Keratinocyte (primary cell): ENCODE results near the gene SLC25A19. TPM values are rescaled to one million over a fixed set of nuclear protein-coding genes. Genes with fewer than 3 reads are reported as not detected.

Source experiments
- DNase-seq: peaks from one replicate; pipeline ENCODE4 v3.0.0-alpha.2; 2011; ENCODE audit warnings: low read depth, missing footprints, low spot score
- FAIRE-seq: peaks from 2 replicates; lab custom pipeline; 2011; peaks lifted over from hg19 to GRCh38; lab: Jason Lieb, UNC
- H2AFZ ChIP-seq: 2 replicates; pipeline ENCODE4 v1.6.0; 2012; ENCODE audit warnings: low read length, control low read depth, inconsistent platforms; ENCODE audit not compliant: control insufficient read depth
- H3K27ac ChIP-seq: 2 replicates; pipeline ENCODE4 v1.5.1; 2011; ENCODE audit warnings: low read length; ENCODE audit not compliant: control insufficient read depth, insufficient read depth
- H3K27me3 ChIP-seq: 3 replicates; pipeline ENCODE4 v1.6.0; 2011; ENCODE audit warnings: low read length; ENCODE audit not compliant: control insufficient read depth, insufficient read depth; ENCODE audit errors: extremely low read depth
- H3K36me3 ChIP-seq, 2 experiments: 2 replicates in 1 of 2; 3 replicates in 1 of 2; pipeline ENCODE4 v1.5.1; 2011; ENCODE audit warnings: low read length in 2 of 2, mild to moderate bottlenecking in 1 of 2; ENCODE audit not compliant: control insufficient read depth in 2 of 2, insufficient read depth in 2 of 2; ENCODE audit errors: extremely low read depth in 1 of 2
- H3K4me1 ChIP-seq: 3 replicates; pipeline ENCODE4 v1.5.1; 2011; ENCODE audit warnings: low read length; ENCODE audit not compliant: control insufficient read depth, insufficient read depth; ENCODE audit errors: extremely low read depth
- H3K4me2 ChIP-seq: 3 replicates; pipeline ENCODE4 v1.6.0; 2011; ENCODE audit warnings: low read depth, low read length; ENCODE audit not compliant: control insufficient read depth, insufficient read depth; ENCODE audit errors: extremely low read depth
- H3K4me3 ChIP-seq, 3 experiments: fragments of 200-600 bp in 1 of 3; sonication (generic) in 1 of 3; 2 replicates in 2 of 3; 3 replicates in 1 of 3; pipeline ENCODE4 v1.5.1; 2011 to 2016; ENCODE audit warnings: low read length in 3 of 3, mild to moderate bottlenecking in 3 of 3, control low read depth in 2 of 3, inconsistent platforms in 1 of 3, low read depth in 1 of 3, mixed read lengths in 1 of 3, mixed run types in 1 of 3, moderate library complexity in 1 of 3; ENCODE audit not compliant: control insufficient read depth in 2 of 3, insufficient read depth in 2 of 3; ENCODE audit errors: extremely low read depth in 1 of 3
- H3K79me2 ChIP-seq: 2 replicates; pipeline ENCODE4 v1.6.0; 2012; ENCODE audit warnings: low read length; ENCODE audit not compliant: control insufficient read depth, insufficient read depth
- H3K9ac ChIP-seq: 3 replicates; pipeline ENCODE4 v1.6.0; 2011; ENCODE audit warnings: low read length; ENCODE audit not compliant: control insufficient read depth, insufficient read depth; ENCODE audit errors: extremely low read depth
- H3K9me1 ChIP-seq: 3 replicates; pipeline ENCODE4 v1.6.0; 2011; ENCODE audit warnings: low read length; ENCODE audit not compliant: control insufficient read depth, insufficient read depth; ENCODE audit errors: extremely low read depth
- H3K9me3 ChIP-seq: 2 replicates; pipeline ENCODE4 v1.5.1; 2012; ENCODE audit warnings: low read depth, low read length; ENCODE audit not compliant: control insufficient read depth
- H4K20me1 ChIP-seq: 3 replicates; pipeline ENCODE4 v1.6.0; 2011; ENCODE audit warnings: low read length; ENCODE audit not compliant: control insufficient read depth, insufficient read depth; ENCODE audit errors: extremely low read depth
- CTCF ChIP-seq, 3 experiments: IDR thresholded peaks in 1 of 3; conservative IDR thresholded peaks in 1 of 3; optimal IDR thresholded peaks in 1 of 3; 2 replicates in 2 of 3; 3 replicates in 1 of 3; pipeline versions ENCODE3 to v1.5.1; 2011; ENCODE audit warnings: low read length in 3 of 3, mild to moderate bottlenecking in 3 of 3, moderate library complexity in 2 of 3, control low read depth in 1 of 3, inconsistent platforms in 1 of 3; ENCODE audit not compliant: insufficient read depth in 2 of 3; ENCODE audit errors: extremely low read depth in 1 of 3
- EZH2 ChIP-seq: IDR thresholded peaks from one replicate; pipeline ENCODE4 v1.6.1; 2012; ENCODE audit warnings: inconsistent platforms, mild to moderate bottlenecking, low read length, moderate library complexity
- dilution Hi-C: fragments of 300-500 bp; cut with MboI; formaldehyde crosslinking; loops from one replicate; pipeline ENCODE4 v1.7.0; 2020; ENCODE audit warnings: low sequenced_read_pairs; ENCODE audit not compliant: extremely low pct_ligation_motif_present
- polyA plus RNA-seq, 5 experiments: library from polyadenylated mRNA; depleted of rRNA in 3 of 5; stranded (reverse) in 3 of 5; stranded (forward) in 1 of 5; unstranded in 1 of 5; fragments of >200 nt; gene quantifications; 1 replicate in 1 of 5; 2 replicates in 3 of 5; 3 replicates in 1 of 5; pipeline versions ENCODE4 v1.2.1 to v1.2.3, GENCODE V29; 2011 to 2012; ENCODE audit warnings: missing spikeins in 2 of 5, low read depth in 1 of 5, low replicate concordance in 1 of 5

The SLC25A19 gene
- polyA plus RNA-seq, 1 donor (not counting 4 experiments of a cell fraction or from before 2014, with no cell fraction given) = 7.0 TPM

GRCh38 chr17:75267153-75267410 is 22.2 kb downstream of the SLC25A19 start:
- Histone ChIP-seq H3K9me1 (no peaks in the 10 kb centered on the region), H3K9me3 (no peaks in the 10 kb centered on the region), H3K27me3 (no peaks in the 10 kb centered on the region), H3K9ac (no peak overlapping the region), H3K79me2 (peaks cover 14% of the 10 kb centered on the region), H3K36me3 (peaks cover 14 to 21% of the 10 kb centered on the region in 2 experiments), H3K4me3 (no peak overlapping the region), H2AFZ (no peak overlapping the region), H3K27ac (no peak overlapping the region), H4K20me1 (no peaks in the 10 kb centered on the region), H3K4me2 (no peak overlapping the region), H3K4me1 (peaks cover 20% of the 10 kb centered on the region)
- dilution Hi-C loops = no loop called here
- no peak for DNase-seq
- no peak for TF ChIP-seq EZH2
- no peak for TF ChIP-seq CTCF (optimal IDR thresholded peaks at IDR 0.05 in 1 of 3, IDR thresholded peaks at IDR 0.05 in 1 of 3, conservative IDR thresholded peaks at IDR 0.05 in 1 of 3; ENCODE audit: extremely low read depth in 1 of 3, insufficient read depth in 2 of 3, low read length in 3 of 3)
- no peak for FAIRE-seq

GRCh38 chr17:75266316-75267152 is 22.7 kb downstream of the SLC25A19 start:
- peaks cover 14% of the 10 kb centered on the region for H3K4me1 ChIP-seq
- TF ChIP-seq EZH2 (no peak), CTCF (optimal IDR thresholded peaks at IDR 0.05 in 1 of 3, IDR thresholded peaks at IDR 0.05 in 1 of 3, conservative IDR thresholded peaks at IDR 0.05 in 1 of 3; ENCODE audit: extremely low read depth in 1 of 3, insufficient read depth in 2 of 3, low read length in 3 of 3) (no peak)
- no peak overlapping the region for H3K4me3 ChIP-seq
- FAIRE-seq = no peak
- no peaks in the 10 kb centered on the region for H3K9me1 ChIP-seq
- no peaks in the 10 kb centered on the region for H3K9me3 ChIP-seq
- H3K27me3 ChIP-seq = no peaks in the 10 kb centered on the region
- H3K36me3 ChIP-seq = peaks cover 14 to 21% of the 10 kb centered on the region in 2 experiments
- DNase-seq = no peak
- no peak overlapping the region for H3K9ac ChIP-seq
- dilution Hi-C loops = no loop called here
- no peak overlapping the region for H3K4me2 ChIP-seq
- H3K79me2 ChIP-seq = peaks cover 17% of the 10 kb centered on the region
- no peak overlapping the region for H3K27ac ChIP-seq
- no peaks in the 10 kb centered on the region for H4K20me1 ChIP-seq
- H2AFZ ChIP-seq = no peak overlapping the region
